Measurements from ENCODE around the gene KSR2.

The KSR2 gene

DNA sequence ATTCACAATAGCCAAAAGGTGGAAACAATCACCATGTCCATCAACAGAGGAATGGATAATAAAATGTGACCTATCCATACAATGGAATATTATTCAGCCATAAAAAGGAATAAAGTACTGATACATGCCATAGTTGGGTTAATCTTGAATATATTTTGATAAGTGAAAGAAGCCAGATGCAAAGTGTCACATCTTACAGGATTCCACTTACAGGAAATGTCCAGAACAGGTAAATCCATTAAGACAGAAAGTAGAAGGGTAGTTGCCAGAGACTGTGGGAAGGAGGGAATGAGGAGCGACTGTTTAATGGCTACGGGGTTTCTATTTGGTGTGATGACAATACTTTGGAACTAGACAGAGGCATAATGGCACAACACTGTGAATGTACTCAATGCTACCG lies 171.6 kb downstream of the KSR2 start:
- Histone ChIP-seq H3K4me1 (ENCODE audit: control insufficient read depth, insufficient read depth, low read length, poor library complexity, severe bottlenecking) (no peaks in the 10 kb centered on the region), H3K27ac (ENCODE audit: low read depth, low read length, severe bottlenecking) (no peak overlapping the region), H3K9me3 (ENCODE audit: control insufficient read depth, low read length) (peaks cover 10% of the 10 kb centered on the region), H3K4me3 (ENCODE audit: extremely low read depth, insufficient read depth, low read length, poor library complexity, severe bottlenecking) (no peak overlapping the region), H3K36me3 (ENCODE audit: control insufficient read depth, insufficient read depth, low read length) (no peaks in the 10 kb centered on the region)
- WGBS, 2 experiments (ENCODE audit: insufficient coverage in 2 of 2) = 80 to 87% methylated on average over 1 to 2 of the region's 3 CpGs

DNA sequence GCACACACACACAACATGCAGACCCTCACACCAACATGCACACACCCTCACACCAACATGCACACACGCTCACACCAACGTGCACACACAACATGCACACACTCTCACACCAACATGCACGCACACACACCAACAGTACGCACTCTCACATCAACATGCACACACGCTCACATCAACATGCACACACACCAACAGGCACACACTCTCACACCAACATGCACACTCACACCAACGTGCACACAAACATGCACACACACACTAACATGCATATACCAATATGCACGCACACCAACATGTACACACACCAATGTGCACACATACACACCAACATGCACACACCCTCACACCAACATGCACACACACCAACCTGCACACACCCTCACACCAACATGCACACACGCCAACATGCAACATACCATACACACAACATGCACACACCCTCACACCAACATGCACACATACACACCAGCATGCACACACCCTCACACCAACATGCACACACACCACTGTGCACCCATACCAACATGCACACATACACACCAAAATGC lies 175.8 kb downstream of the KSR2 start:
- H3K36me3 ChIP-seq (ENCODE audit: control insufficient read depth, insufficient read depth, low read length) = no peaks in the 10 kb centered on the region
- peaks cover 10% of the 10 kb centered on the region for H3K9me3 ChIP-seq (ENCODE audit: control insufficient read depth, low read length)
- H3K4me1 ChIP-seq (ENCODE audit: control insufficient read depth, insufficient read depth, low read length, poor library complexity, severe bottlenecking) = no peaks in the 10 kb centered on the region
- H3K27ac ChIP-seq (ENCODE audit: low read depth, low read length, severe bottlenecking) = no peak overlapping the region
- no peak overlapping the region for H3K4me3 ChIP-seq (ENCODE audit: extremely low read depth, insufficient read depth, low read length, poor library complexity, severe bottlenecking)
- 76 to 96% methylated on average over 8 of the region's 8 CpGs for WGBS, 2 experiments (ENCODE audit: insufficient coverage in 2 of 2)

DNA sequence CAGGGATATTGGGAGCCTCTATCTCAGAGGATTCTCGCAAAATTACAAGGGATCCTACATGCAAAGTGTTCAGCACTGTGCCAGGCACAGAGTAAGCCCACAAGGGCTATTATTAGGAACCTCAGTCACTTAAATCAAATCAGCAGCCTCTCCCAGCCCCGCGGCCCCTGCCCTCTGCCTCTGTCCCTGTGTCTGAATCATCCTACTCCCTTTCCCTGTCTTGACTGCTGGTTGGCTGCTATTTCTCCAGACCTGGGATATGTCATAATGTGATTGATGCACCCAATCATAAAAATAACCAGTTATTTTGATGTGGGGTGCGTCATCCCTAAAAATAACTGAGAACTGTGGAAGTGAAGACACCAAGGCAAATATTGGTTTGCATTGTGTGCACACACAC lies 176.3 kb downstream of the KSR2 start:
- Histone ChIP-seq H3K36me3 (ENCODE audit: control insufficient read depth, insufficient read depth, low read length) (no peaks in the 10 kb centered on the region), H3K4me1 (ENCODE audit: control insufficient read depth, insufficient read depth, low read length, poor library complexity, severe bottlenecking) (no peaks in the 10 kb centered on the region), H3K27ac (ENCODE audit: low read depth, low read length, severe bottlenecking) (no peak overlapping the region), H3K4me3 (ENCODE audit: extremely low read depth, insufficient read depth, low read length, poor library complexity, severe bottlenecking) (no peak overlapping the region), H3K9me3 (ENCODE audit: control insufficient read depth, low read length) (peaks cover 10% of the 10 kb centered on the region)
- WGBS, 2 experiments (ENCODE audit: insufficient coverage in 2 of 2) = 67 to 89% methylated on average over 1 of the region's 4 CpGs

- H3K36me3 ChIP-seq (ENCODE audit: control insufficient read depth, insufficient read depth, low read length) = no peaks in the 10 kb centered on the region
- H3K9me3 ChIP-seq (ENCODE audit: control insufficient read depth, low read length) = peaks cover 10% of the 10 kb centered on the region
- WGBS, 2 experiments (ENCODE audit: insufficient coverage in 2 of 2) = 57 to 58% methylated on average over 2 of the region's 2 CpGs
- H3K27ac ChIP-seq (ENCODE audit: low read depth, low read length, severe bottlenecking) = no peak overlapping the region
- no peaks in the 10 kb centered on the region for H3K4me1 ChIP-seq (ENCODE audit: control insufficient read depth, insufficient read depth, low read length, poor library complexity, severe bottlenecking)
- H3K4me3 ChIP-seq (ENCODE audit: extremely low read depth, insufficient read depth, low read length, poor library complexity, severe bottlenecking) = no peak overlapping the region
These were observed 177.8 kb downstream of the KSR2 start for GRCh38 chr12:117790948-117791347.

DNA sequence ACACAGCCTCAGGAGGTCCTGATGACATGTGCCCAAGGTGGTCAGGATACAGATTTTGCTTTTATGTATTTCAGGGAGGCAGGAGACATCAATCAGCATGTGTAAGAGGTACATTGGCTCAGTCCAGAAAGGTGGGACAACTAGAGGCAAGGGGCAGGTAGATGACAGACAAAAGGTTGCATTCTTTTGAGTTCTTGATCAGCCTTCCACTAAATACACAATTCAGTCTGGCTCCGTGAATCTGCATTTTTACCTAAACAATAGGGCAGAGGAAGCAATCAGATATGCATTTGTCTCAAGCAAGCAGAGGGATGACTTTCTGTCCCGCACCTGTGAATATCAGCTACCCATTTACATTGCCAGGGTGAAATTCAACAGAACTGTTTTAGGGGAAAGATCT lies 178.6 kb downstream of the KSR2 start:
- H3K36me3 ChIP-seq (ENCODE audit: control insufficient read depth, insufficient read depth, low read length) = no peaks in the 10 kb centered on the region

DNA sequence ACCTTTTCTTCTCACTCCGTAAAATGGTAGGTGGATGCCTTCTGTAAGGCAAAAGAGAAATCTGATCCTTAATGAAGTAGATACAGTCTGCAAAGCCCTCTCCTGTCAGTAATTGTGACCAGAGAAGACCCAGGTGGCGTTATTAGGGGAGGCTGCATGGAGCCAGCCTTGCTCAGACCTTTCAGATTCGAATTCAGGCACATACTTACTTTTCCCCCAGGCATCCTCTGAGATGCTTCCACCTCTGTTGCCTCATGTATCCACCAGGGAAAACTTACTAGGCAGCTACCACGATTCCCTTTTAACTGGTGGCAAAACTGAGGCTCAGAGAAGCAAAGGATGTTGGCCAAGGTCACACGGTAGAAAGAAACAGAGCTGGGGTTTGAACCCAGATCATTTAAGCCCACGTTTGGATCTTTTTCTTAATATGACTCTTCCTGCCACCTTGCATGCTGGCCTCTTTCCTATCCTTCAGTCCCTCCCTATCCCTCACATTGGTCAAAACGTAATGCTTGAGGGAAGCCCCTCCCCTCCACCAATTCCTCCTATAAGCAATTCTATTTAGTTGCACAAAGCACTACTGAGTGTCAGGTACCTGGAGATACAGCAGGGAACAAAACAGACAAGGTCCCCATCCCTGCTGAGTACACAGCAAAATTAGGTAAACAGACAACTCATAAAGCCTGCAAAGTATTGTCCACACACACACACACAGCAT lies 179.4 kb downstream of the KSR2 start:
- no peaks in the 10 kb centered on the region for H3K4me1 ChIP-seq (ENCODE audit: control insufficient read depth, insufficient read depth, low read length, poor library complexity, severe bottlenecking)
- 45 to 52% methylated on average over 4 to 5 of the region's 7 CpGs for WGBS, 2 experiments (ENCODE audit: insufficient coverage in 2 of 2)
- no peaks in the 10 kb centered on the region for H3K36me3 ChIP-seq (ENCODE audit: control insufficient read depth, insufficient read depth, low read length)
- no peak overlapping the region for H3K27ac ChIP-seq (ENCODE audit: low read depth, low read length, severe bottlenecking)
- H3K9me3 ChIP-seq (ENCODE audit: control insufficient read depth, low read length) = peaks cover 10% of the 10 kb centered on the region
- H3K4me3 ChIP-seq (ENCODE audit: extremely low read depth, insufficient read depth, low read length, poor library complexity, severe bottlenecking) = no peak overlapping the region

More for the DNA sequence above, 178.6 kb downstream of the KSR2 start:
- H3K27ac ChIP-seq (ENCODE audit: low read depth, low read length, severe bottlenecking) = no peak overlapping the region
- WGBS, 2 experiments (ENCODE audit: insufficient coverage in 2 of 2) = 30 to 50% methylated on average over 1 to 2 of the region's 2 CpGs
- no peak overlapping the region for H3K4me3 ChIP-seq (ENCODE audit: extremely low read depth, insufficient read depth, low read length, poor library complexity, severe bottlenecking)
- peaks cover 10% of the 10 kb centered on the region for H3K9me3 ChIP-seq (ENCODE audit: control insufficient read depth, low read length)
- no peaks in the 10 kb centered on the region for H3K4me1 ChIP-seq (ENCODE audit: control insufficient read depth, insufficient read depth, low read length, poor library complexity, severe bottlenecking)

- WGBS, 2 experiments (ENCODE audit: insufficient coverage in 2 of 2) = 92 to 95% methylated on average over 4 to 5 of the region's 5 CpGs
These were observed 190.1 kb downstream of the KSR2 start for GRCh38 chr12:117778656-117779055.

DNA sequence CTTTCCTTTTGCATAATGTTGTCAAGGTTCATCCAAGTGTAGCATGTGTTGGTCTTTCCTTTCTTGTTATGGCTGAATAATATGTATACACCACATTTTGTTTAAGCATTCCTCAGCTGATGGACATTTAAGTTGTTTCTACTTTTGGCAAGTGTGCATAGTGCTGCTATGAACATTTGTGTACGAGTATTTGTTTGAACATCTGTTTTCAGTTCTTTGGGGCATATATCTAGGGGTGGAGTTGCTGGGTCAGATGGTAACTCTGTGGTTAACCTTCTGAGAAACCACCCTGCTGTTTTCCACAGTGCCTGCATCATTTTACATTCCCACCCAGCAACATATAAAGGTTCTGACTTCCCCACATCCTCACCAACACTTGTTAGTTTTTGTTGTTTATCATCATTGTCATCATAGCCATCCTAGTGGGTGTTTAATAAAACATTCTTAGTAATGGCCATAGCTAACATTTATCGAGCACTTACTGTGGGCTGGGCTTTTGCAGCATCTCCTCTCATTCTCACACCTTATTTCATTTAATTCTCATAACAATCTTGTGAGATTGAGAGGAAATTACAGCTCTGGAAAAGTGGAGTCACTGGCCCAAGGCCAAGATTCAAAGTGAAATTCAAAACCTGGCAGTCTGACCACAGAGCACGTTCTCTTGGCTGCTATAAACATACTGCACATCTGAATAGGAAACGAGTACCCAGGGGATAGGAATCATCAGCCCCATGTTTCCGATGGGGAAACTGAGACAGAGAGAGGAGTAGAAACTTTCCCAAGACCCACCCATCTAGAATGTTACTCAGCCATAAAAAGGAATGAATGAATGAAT lies 193.6 kb downstream of the KSR2 start:
- Histone ChIP-seq H3K4me3 (ENCODE audit: extremely low read depth, insufficient read depth, low read length, poor library complexity, severe bottlenecking) (no peak overlapping the region), H3K4me1 (ENCODE audit: control insufficient read depth, insufficient read depth, low read length, poor library complexity, severe bottlenecking) (no peaks in the 10 kb centered on the region), H3K36me3 (ENCODE audit: control insufficient read depth, insufficient read depth, low read length) (no peaks in the 10 kb centered on the region), H3K27ac (ENCODE audit: low read depth, low read length, severe bottlenecking) (no peak overlapping the region), H3K9me3 (ENCODE audit: control insufficient read depth, low read length) (no peaks in the 10 kb centered on the region)
- 73 to 76% methylated on average over 2 to 4 of the region's 5 CpGs for WGBS, 2 experiments (ENCODE audit: insufficient coverage in 2 of 2)

More at GRCh38 chr12:117778656-117779055, 190.1 kb downstream of the KSR2 start:
- no peaks in the 10 kb centered on the region for H3K36me3 ChIP-seq (ENCODE audit: control insufficient read depth, insufficient read depth, low read length)
- no peaks in the 10 kb centered on the region for H3K9me3 ChIP-seq (ENCODE audit: control insufficient read depth, low read length)
- H3K27ac ChIP-seq (ENCODE audit: low read depth, low read length, severe bottlenecking) = no peak overlapping the region
- no peaks in the 10 kb centered on the region for H3K4me1 ChIP-seq (ENCODE audit: control insufficient read depth, insufficient read depth, low read length, poor library complexity, severe bottlenecking)
- no peak overlapping the region for H3K4me3 ChIP-seq (ENCODE audit: extremely low read depth, insufficient read depth, low read length, poor library complexity, severe bottlenecking)

- no peak overlapping the region for H3K27ac ChIP-seq (ENCODE audit: low read depth, low read length, severe bottlenecking)
- H3K4me3 ChIP-seq (ENCODE audit: extremely low read depth, insufficient read depth, low read length, poor library complexity, severe bottlenecking) = no peak overlapping the region
- no peaks in the 10 kb centered on the region for H3K9me3 ChIP-seq (ENCODE audit: control insufficient read depth, low read length)
- H3K4me1 ChIP-seq (ENCODE audit: control insufficient read depth, insufficient read depth, low read length, poor library complexity, severe bottlenecking) = no peaks in the 10 kb centered on the region
- 89 to 90% methylated on average over 2 of the region's 3 CpGs for WGBS, 2 experiments (ENCODE audit: insufficient coverage in 2 of 2)
- no peaks in the 10 kb centered on the region for H3K36me3 ChIP-seq (ENCODE audit: control insufficient read depth, insufficient read depth, low read length)
These were observed 199.9 kb downstream of the KSR2 start for GRCh38 chr12:117768860-117769259.

- H3K27ac ChIP-seq (ENCODE audit: low read depth, low read length, severe bottlenecking) = no peak overlapping the region
- no peaks in the 10 kb centered on the region for H3K9me3 ChIP-seq (ENCODE audit: control insufficient read depth, low read length)
- no peaks in the 10 kb centered on the region for H3K4me1 ChIP-seq (ENCODE audit: control insufficient read depth, insufficient read depth, low read length, poor library complexity, severe bottlenecking)
- no peak overlapping the region for H3K4me3 ChIP-seq (ENCODE audit: extremely low read depth, insufficient read depth, low read length, poor library complexity, severe bottlenecking)
- no peaks in the 10 kb centered on the region for H3K36me3 ChIP-seq (ENCODE audit: control insufficient read depth, insufficient read depth, low read length)
- WGBS, 2 experiments (ENCODE audit: insufficient coverage in 2 of 2) = 100% methylated on average over 1 of the region's 2 CpGs; no CpG with 5 or more reads in 1 of the 2 experiments
These were observed 202.8 kb downstream of the KSR2 start for GRCh38 chr12:117766008-117766407.
